HG02970 (cell line): ENCODE data around the gene OR7C1.
"Not testable (repeated sequence)": the region's sequence is repeated elsewhere in the genome, so short reads cannot be mapped to it uniquely, and the experiment has no call there.

Experiments
- ATAC-seq: cut with Tn5 transposase; IDR thresholded peaks from one replicate; pipeline ENCODE4 v1.9.1; 2021; ENCODE audit warnings: mild to moderate bottlenecking, moderate library complexity, moderate number of reproducible peaks; ENCODE audit not compliant: unreplicated experiment, low FRiP score

Gene OR7C1

DNA sequence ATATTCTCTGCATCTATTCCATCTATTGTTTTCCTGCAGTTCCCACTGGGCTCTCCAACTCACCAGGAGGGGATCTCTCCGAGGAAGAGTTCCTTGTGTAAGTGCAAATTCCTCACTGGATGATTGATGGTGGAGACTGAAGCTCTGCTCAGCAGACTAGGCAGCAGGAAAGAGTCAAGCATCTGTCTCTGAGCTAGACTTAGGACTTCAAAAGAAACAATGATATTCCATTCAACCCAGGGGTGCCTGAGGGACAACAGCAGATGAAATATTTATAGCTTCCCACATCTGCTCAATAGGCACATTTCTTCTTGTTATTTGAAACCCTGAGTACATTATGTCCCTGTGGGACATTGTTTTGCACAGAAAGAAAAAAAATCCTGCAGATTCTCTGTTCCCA is at the start of gene OR7C1, which contains the start of gene OR7A5:
Gene OR7C1 (minus strand): TSS at position 175 of the 400 bp plus-strand sequence. CDS start 35,049 bp downstream, outside the sequence.
Gene OR7A5 (minus strand): TSS at position 175 of the 400 bp plus-strand sequence. CDS start 6,944 bp downstream, outside the sequence.
- no peak for ATAC-seq

DNA sequence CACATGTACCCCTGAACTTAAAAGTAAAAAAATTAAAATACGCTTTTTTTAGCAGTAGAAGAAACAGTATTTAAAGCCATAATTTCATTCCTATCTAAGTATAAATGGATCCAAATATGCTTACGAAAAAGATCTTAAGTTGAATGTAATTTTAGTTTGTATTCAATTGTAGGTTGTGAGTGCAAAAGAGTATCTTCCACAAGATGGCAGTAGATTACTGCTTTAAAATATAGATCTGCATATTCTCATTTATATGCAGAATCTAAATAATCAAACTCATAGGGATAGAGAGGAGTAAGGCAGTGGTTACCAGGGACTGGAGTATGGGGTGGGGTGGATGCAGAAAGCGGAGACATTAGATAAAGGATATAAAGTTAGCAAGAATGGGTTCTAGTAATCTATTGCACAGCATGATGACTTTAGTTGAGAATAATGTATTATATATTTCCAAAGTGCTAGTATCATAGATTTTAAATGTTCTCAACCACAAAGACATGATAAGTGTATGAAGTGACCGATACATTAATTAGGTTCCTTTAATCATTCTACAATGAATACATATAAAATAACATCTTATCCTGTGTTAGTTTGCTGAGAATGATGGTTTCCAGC is 36.7 kb upstream of the OR7C1 start:
- ATAC-seq, result no peak

DNA sequence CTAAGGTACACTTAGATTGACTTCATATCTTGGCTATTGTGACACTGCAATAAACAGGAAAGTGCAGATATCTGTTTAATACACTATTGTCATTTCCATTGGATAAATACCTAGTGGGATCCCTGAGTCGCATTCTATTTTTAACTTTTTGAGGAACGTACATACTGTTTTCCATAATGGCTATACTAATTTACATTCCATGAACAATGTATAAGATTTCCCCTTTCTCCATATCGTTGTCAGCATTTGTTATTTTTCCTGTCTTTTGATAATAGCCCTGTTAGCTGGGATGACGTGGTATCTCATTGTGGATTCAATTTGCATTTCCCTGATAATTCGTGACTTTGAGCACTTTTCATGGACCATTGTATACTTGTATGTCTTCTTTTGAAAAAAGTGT is 33.5 kb upstream of the OR7C1 start:
- no peak for ATAC-seq

DNA sequence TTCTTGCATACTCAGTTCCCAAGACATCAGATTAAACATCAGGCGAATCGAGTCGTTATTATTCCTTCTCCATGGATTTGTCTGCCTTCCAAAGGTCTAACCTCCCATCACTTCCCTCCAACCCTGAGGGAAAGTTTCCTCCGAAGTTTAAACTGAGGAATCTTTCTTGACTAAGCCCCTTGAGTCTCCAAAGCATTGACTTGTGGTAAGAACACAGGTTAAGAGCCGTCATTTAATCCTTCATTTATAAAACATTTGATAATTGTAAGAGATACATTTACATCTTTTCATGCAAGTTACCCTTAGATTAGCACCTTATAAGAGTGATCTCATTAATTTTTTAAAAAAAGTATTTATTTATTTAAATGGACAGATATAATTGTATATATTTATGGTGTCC is 13.8 kb upstream of the OR7C1 start, which contains the start of gene OR7A10:
Gene OR7A10 (minus strand): TSS at position 101 of the 400 bp plus-strand sequence. CDS start 7,045 bp downstream, outside the sequence.
- ATAC-seq, result no peak

DNA sequence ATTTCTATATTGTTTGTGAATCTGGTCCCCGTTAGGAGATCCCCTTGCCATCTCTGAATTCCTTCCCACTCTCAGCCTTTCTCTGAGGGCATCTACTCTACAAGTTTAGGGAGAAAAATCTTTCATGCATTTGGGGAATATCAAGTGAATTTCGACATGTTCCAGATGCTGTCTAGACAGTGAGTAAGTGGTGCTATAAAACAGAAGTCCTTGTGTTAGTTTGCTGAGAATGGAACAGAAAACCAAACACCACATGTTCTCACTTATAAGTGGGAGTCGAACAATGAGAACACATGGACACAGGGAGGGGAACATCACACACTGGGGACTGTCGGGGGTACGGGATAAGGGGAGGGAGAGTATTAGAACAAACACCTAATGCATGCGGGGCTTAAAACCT is 8.6 kb upstream of the OR7C1 start:
- ATAC-seq, result no peak

DNA sequence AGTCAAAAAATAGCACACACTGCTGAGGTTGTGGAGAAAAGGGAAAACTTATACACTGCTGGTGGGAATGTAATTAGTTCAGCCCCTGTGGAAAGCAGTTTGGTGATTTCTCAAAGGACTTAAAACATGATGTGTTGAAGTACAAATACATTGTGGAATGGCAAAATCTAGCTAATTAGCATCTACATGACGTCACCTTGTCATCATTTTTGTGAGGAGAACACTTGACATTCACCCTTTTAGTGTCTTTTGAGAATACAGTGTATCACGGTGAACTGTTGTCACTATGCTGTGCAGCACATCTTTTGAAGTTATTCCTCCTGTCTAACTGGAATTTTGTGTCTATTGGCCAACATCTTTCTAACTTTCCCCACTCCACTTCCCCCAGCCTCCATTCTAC is 8.2 kb upstream of the OR7C1 start:
- ATAC-seq, result no peak

DNA sequence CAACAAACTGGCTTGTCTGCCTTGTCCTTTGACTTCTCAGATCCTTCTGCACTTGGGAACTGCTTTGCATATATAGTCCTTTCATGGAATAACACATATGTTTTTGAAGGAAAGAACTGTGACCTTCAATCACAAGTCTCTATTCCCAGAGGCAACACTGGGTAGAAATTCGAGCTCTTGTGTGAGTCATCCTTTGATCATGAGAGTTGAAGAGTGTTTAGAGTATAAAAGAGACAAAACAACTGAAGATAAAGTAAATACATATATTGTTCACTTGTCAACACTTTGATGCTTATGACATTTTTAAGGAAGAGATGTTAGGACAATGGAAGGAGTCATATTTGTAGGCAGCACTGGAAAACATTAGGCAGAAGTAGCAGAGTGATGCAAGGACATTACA is 5.2 kb upstream of the OR7C1 start:
- no peak for ATAC-seq

DNA sequence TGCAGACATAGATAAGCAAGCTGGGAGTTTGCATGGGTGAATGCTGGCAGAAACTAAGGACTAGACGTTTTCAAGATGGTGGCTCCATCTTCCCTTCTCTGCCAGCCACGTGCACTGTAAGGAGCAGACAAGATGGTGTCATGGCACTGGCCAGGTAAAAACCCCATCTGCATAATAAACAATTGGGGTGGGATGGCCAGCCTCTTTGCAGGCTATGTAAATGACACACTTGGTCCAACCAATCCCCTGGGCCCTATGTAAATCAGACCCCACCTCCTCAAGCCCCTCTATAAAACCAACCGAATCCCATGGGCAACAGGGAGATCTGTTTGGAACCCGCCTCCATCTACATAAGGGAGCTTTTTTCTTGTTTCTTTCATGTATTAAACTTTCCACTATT is 2.4 kb upstream of the OR7C1 start:
- no peak for ATAC-seq

DNA sequence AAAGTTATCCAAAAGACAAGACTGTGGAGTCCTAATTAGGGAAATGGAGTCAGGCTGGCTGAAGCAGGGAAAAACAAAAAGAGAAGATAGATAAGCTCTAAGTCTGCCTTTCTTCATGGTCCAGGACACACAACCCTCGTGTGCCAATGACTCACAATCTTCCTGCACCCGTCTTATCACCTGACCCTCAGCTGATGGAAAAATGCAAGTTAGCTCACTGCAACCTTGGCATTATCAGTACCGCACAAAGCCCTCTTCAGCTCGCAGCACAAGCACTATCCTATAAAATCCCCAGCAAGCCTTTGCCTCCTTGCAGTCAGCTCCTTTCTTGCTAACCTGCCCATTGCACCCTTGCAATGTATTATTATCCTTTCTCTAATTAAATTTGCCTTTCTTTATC is 4.3 kb downstream of the OR7C1 start:
- ATAC-seq, result no peak

DNA sequence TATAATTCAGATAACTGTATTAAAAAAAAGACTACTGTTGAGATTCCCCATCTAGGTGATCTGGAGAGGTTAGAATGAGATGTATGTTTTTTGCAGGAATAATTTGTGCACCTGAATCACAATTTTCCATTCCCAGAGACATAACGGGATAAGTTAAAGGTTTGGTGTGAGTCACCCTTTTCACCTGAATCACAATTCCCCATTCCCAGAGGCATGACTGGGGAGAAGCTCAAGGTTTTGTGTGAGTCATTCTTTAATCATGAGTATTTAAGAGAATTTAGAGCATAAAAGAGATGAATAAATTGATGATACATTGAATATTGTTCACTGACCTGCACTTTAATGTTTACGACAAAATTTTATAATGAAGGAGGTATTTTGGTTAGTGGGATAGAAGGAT is 9.0 kb downstream of the OR7C1 start:
- ATAC-seq, result no peak

DNA sequence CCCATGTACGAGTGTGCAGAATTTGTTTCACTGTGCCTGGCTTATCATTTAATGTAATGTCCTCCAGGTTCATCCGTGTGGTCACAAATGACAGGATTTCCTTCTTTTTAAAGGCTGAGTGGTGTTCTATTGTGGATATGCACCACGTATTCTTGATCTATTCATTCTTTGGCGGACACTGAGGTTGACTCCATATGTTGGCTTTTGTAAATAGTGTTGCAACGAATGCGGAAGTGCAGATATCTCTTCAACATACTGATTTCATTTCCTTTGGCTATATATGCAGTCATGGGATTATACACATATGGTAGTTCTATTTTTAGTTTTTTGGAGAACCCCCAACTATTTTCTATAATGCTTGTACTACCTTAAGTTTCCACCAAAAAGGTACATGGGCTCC is 13.0 kb downstream of the OR7C1 start:
- no peak for ATAC-seq

DNA sequence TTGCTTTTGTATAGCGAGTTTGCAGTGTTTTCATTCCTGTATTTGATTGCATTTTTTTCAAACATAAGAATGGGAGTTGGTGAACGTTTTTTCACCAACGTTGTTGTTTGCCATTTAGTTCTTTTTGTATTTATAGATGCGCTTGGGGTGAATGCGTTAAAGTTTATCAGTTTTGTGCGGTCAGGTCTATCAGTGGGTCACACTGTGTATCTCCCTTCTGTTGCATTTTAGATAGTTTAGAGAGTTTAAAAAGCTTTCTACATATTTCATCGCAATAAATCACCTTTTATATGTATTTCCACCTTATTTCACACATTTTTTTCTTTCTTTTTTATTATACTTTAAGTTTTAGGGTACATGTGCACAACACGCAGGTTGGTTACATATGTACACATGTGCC is 16.4 kb downstream of the OR7C1 start:
- ATAC-seq, result no peak

DNA sequence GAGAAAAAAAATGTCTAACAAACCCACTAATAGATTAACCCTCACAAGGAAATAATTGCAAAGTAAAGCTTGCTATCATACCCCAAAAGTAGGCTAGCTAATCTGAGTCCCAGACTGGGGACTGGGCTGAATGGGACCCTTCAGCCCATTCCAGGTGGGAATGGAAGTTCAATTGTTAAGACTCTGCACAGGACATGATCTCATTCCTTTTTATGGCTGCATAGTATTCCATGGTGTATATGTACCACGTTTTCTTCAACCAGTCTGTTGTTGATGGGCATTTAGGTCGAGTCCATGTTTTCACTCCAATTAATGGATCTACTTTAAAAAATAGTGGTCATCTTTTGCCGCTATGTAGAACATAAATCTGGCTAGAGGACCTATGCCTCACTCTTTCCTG is 17.9 kb downstream of the OR7C1 start:
- ATAC-seq, result no peak

DNA sequence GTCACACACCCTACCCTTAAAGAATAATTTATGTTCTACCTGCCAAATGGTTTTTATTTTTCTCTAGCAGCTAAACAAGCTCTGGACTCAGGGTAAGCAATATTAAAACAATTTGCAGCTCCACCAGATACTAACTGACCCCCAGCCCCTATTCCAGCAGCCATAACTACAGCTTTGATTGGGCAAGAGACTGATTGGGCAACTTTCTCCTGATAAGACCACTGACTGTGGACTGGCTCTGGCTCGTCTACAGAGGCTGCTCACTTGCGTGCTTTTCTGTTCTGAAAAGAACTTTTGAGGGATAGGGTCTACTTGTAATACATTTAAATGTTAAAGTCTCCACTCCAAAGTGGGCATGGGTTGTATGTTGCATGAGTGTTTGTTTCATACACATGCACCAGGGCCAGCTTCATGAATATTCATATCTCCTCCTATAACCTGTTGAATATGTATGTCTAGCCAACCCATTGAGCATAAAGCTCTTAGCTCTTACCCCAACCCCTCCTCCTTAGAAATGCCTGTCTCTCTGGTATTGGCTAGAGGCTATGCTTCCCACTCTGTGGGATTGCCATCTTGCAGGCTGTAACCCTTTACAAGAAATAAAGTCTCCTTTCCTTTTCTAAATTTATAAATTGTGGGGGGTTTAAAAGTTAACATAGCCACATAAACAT is 19.9 kb downstream of the OR7C1 start:
- ATAC-seq, result no peak

DNA sequence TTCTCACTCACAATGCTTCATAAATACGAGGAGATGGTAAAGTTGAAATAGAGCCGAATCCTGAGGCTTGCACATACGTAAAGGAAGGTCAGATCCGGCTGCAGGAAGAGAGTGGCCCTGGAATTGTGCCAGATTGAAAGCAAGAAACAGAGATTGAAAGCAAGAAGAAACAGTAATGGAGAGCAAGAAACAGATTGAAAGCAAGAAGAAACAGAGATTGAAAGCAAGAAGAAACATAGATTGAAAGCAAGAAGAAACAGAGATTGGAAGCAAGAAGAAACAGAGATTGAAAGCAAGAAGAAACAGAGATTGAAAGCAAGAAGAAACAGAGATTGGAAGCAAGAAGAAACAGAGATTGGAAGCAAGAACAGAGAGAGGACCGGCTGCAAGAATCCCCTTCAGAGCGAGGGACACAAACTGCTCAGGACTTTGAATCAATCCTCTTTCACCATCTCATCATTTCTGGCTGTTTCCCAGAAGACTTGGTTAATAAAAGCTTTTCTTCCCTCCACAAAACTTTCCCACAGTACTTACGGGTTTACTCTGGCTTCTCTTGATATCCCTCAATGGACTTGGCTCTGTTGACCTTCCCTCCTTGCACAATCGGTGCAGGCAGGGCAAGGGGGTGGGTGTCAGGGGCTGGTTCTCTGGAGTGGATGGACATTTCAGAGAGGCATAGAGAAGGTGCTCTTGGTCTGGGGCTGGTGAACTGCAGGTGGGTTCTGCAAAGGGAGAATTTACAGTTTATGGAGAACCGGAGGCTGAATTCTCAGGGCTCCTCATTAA is 25.5 kb downstream of the OR7C1 start:
- ATAC-seq, result no peak

DNA sequence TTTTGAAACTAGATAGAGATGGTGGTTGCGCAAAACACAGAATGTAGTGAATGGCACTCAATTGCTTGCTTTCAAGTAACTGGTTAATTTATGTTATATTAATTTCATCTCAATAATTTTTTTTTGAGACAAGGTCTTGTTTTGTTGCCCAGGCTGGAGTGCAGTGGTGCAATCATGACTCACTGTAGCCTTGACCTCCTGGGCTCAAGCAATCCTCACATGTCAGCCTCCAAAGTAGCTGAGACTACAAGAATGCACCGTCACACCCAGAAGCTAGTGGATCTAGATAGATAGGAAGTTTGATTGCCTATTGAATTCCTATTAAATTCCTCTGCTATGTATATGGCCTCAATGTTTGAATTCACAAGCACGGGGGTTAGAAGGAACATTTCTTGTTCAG is 30.2 kb downstream of the OR7C1 start:
- no peak for ATAC-seq

DNA sequence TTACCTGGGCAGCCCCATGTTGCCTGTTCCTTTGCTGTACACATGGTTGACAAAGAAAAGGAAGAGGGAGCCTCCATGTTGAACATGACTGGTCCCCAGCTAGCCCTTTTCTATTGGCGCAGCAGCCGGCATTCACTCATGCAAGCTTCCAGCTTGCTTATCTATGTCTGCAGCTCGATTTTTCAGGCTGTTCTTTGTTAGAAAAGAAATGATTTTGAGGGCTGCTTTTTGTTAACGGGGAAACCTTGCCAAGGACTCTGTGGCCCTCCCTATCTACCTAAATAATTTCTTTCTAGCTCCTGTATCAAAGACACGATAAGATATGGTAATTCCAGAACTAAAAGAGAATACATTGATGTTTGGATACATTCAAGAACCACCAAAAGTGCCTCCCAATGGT is 36.2 kb downstream of the OR7C1 start:
- ATAC-seq, result no peak

DNA sequence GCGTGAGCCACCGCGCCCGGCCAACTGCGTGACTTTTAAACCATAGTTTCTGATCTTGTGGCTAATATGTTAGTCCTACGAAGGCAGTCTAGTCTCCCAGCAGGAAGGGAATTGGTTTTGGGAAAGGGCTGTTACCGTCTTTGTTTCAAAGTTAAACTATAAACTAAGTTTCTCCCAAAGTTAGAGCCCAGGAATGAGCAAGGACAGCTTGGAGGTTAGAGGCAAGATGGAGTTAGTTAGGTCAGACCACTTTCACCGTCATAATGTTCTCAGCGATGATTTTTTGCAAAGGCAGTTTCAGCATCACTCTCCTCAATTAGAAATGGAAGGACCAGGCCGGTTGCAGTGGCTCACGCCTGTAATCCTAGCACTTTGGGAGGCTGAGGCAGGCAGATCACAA is 39.0 kb downstream of the OR7C1 start:
- no peak for ATAC-seq

DNA sequence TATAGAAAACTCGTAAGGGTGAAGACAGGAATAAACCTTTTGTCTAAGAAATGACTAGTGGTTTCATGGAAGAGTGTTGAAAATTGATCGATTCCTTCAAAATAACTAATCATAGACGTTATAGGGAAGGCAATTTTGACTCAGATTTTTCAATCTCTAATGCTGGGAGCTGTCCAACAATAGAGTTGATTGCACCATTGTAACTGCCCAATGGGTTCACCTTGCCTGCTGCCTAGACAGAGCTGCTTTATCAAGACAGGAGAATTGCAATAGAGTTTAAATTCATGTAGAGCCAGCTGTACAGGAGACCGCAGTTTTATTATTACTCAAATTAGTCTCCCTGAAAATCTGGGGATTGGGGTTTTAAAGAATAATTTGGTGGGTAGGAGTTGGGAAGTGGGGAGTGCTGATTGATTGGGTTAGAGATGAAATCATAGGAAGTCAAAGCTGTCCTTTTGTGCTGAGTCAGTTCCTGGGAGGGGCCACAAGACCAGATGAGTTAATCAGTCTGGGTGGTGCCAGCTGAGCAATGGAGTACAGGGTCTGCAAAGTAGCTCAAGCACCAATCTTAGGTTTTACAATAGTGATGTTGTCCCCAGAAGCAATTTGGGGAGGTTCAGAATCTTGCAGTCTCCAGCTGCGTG is 39.8 kb downstream of the OR7C1 start:
- no peak for ATAC-seq

DNA sequence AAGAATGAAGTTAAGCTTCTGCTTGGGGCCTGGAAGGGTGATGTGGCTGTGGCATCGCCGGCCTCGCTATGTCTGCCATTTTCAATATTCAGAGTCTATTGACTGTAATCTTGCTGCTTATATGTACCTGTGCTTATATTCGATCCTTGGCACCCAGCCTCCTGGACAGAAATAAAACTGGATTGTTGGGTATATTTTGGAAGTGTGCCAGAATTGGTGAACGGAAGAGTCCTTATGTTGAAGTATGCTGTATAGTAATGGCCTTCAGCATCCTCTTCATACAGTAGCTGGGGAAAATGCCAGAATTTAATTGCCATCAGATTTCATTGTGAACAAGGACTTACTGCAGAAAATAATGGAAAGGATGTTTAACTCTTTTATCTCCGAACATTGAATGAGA is 42.7 kb downstream of the OR7C1 start:
- not testable (repeated sequence) for ATAC-seq

DNA sequence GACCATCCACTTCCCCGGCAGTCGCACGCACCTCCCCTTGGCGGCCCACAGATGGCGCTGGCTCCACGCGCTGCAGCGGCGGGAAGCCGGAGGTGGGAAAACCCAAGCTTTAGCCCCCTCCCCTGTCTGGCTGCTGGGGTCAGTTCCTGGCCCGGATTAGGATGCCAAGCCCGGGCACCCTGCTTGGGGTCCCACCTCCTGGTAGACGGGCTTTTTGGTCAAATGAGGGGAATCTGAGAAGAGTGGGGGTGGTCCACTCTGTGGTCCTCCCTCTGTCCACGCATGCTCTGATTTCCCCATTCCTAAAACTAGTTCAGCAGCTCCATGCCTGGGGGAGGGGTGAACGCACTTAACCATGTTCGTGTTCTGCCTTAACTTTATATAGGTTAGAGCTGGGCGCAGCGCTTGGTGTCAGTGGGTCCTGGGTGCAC is 48.5 kb downstream of the OR7C1 start:
- ATAC-seq, result no peak
